AG10803 (cell line): ENCODE results near the gene AMPD2.
A peak's percentile ranks its signal among the peaks of the same experiment; 100 is the strongest.

Experiments
- DNase-seq: peaks from one replicate; pipeline ENCODE4 v3.0.0; 2010; ENCODE audit warnings: low read depth
- H3K4me3 ChIP-seq: 2 replicates; pipeline ENCODE4 v1.5.1; 2011; ENCODE audit warnings: mild to moderate bottlenecking, low read length, control low read depth
- TF ChIP-seq, protein P1 (sequence below): conservative IDR thresholded peaks from 2 replicates; pipeline ENCODE4 v1.5.1; 2011; ENCODE audit warnings: mild to moderate bottlenecking, low read length, control low read depth, inconsistent platforms

Gene AMPD2

DNA sequence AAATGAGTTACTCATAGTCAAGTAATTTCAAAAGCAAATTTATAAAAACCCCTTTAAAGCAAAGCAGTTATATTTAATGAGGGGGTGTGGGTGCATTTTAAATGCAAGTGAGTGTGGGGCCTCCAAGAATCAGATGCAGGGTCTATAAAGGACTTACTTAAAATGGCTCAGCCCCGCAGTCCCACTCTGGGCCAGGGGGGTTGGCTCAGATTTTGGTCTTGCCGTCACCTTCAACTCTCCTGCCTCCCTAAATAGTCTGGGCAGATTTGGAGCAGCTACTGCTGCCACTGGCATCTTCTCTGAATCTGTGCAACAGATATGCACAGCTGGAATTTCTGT is 16.2 kb downstream of the AMPD2 start:
- no peak overlapping the region for H3K4me3 ChIP-seq
- TF ChIP-seq, protein P1, sequence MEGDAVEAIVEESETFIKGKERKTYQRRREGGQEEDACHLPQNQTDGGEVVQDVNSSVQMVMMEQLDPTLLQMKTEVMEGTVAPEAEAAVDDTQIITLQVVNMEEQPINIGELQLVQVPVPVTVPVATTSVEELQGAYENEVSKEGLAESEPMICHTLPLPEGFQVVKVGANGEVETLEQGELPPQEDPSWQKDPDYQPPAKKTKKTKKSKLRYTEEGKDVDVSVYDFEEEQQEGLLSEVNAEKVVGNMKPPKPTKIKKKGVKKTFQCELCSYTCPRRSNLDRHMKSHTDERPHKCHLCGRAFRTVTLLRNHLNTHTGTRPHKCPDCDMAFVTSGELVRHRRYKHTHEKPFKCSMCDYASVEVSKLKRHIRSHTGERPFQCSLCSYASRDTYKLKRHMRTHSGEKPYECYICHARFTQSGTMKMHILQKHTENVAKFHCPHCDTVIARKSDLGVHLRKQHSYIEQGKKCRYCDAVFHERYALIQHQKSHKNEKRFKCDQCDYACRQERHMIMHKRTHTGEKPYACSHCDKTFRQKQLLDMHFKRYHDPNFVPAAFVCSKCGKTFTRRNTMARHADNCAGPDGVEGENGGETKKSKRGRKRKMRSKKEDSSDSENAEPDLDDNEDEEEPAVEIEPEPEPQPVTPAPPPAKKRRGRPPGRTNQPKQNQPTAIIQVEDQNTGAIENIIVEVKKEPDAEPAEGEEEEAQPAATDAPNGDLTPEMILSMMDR = no peak
- no peak for DNase-seq

DNA sequence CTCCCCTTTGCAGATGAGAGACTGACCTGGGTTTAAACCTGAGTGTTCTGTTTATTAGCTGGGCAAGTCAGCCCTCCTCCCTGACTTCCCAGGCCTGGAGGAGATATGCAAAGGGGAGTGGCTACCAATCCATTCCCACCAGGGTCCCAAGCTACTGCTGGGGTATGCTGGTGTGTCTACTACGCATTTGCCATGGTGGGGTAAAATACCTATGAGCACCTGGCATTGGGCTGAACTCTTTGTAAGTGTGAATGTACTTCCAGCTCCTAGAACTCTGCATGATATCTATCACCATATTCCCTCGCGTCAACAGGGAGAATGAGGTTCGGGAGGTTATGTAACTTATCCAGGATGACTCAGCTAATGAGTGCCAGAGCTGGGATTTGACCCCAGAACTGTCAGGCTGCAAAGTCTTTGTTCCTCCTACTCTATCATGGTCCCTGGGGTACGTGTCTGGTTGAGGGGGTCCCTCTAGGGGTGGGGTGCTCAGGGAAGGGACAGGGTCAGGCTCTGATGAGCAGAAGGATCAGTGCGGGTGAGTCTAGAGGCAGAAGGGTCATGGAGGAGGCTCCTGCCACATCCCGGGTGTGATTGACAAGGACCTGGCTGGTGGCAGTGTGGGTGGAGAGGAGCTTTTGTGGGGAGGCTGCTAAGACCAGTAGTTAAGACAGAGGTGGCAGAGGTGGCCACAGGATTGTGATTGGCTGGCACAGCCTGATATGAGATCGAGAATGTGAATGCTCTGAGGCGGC is 16.7 kb downstream of the AMPD2 start:
- peak; percentile 61 for DNase-seq
- TF ChIP-seq, protein P1 = no peak
- H3K4me3 ChIP-seq = no peak overlapping the region

DNA sequence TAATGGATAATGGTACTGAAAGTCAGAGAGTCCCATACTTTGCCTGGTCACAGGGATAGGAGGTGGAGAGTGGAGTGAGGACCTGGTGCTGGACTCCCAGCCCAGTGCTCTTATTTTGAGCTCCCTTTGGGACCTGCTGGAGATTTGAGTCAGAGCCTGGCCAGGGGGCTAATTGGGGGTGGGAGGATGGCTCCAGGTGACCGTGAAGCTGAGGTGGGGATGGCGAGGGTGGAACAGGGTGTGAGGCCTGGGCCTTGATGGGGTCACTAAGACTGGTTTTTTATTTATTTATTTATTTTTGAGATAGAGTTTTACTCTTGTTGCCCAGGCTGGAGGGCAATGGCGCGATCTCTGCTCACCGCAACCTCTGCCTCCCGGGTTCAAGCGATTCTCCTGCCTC is 17.8 kb downstream of the AMPD2 start:
- no peak for DNase-seq
- H3K4me3 ChIP-seq = no peak overlapping the region
- TF ChIP-seq, protein P1 = no peak

DNA sequence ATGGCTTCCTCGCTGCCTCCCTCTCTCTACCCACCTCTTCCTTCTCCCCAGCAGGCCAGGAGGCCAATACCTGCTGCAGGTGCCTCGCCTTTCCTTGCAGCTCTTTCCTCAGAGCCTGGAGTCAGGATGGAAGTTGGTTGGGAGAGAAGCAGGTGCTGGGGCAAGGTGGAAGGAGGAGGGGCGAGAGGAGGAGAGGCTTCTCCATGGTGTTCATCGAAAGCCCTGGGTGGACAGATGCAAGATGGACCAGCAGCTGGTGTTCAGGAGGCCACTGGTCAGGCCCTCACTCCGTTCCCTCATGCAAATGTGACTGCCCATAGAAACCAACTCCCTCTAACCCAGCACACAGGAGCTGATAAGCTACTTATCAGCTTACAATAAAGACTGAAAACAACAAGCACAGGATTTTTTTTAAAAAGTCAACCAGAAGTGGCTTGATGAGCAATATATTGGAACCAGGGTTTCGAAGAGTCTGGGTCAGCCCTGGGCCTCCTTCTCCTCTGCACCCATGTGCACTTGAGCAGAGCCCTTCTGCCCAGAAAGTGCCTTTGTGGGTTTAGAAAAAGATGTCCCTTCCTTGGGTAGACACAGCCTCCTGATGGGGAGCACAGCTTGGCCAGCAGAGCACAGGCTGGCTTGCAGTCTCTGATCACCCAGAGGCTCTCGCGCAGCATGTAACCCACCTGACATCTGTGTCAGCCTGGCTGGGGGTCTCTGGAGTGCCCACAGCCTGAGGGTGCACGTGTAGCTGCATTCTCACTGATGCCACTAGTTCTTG is 19.6 kb downstream of the AMPD2 start:
- H3K4me3 ChIP-seq = no peak overlapping the region
- no peak for DNase-seq
- TF ChIP-seq, protein P1 = no peak

DNA sequence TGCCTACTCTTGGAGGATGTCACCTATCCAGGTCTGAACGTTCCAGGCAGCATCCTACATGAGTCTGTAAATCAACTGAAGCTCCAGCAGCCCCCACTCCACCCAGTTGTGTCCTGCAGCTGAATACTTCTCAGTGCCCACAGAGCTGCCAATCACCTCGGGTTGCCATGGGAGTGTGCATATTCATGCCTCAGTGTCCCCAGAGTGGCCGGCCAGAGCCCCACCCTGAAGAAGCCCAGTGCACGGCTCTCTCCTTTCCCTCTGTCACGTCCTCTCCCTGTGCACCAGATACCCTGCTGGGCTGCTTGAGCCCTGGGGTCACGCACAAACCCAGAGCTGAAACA is 20.2 kb downstream of the AMPD2 start:
- no peak for DNase-seq
- TF ChIP-seq, protein P1 = no peak
- H3K4me3 ChIP-seq = no peak overlapping the region

DNA sequence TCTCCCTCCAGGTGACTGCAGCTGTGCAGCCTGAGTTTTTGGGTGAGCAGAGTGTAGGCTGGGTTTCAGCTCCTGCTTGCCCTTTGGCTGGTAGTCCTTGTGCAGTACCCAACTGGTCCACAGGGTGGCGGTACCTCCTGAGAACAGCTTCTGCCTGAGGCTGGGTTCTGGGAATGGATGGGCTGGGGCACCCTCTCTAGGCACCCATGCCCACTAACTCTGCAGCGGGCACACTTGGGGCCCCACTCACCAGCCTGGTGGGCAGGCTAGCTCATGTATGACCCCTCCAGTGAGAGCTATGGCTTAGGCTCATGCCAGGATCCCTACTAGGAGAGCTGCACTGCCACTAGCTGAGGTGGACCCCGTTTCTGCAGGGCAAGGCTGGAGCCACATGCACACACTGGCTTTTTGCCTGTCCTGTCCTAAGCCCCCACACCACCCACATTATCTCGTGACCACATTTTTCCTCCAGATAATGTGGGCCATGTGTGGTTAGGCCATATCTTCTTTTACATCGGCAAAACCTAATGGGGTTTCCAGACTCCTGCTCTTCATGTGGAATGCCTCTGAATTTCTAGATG is 20.7 kb downstream of the AMPD2 start:
- TF ChIP-seq, protein P1 = peak; percentile 93
- DNase-seq = peak; percentile 54
- H3K4me3 ChIP-seq = no peak overlapping the region
